WERI-Rb-1 (cell line): ENCODE results near the gene APBA1.

Experiments used
- DNase-seq: peaks from one replicate; pipeline ENCODE4 v3.0.0-alpha.2; 2020
- H3K27ac ChIP-seq: fragments of 250-450 bp; sonication (Bioruptor Pico); 2 replicates; pipeline ENCODE4 v1.5.1; 2020; ENCODE audit warnings: mild to moderate bottlenecking, moderate library complexity
- H3K27me3 ChIP-seq: fragments of 250-450 bp; sonication (Bioruptor Pico); 2 replicates; pipeline ENCODE4 v1.5.1; 2021; ENCODE audit warnings: mild to moderate bottlenecking, low read depth, moderate library complexity; ENCODE audit not compliant: insufficient read depth, severe bottlenecking
- H3K36me3 ChIP-seq: fragments of 250-450 bp; sonication (Bioruptor Pico); 2 replicates; pipeline ENCODE4 v1.5.1; 2020; ENCODE audit warnings: mild to moderate bottlenecking, moderate library complexity
- H3K4me3 ChIP-seq: 2 replicates; pipeline ENCODE4 v1.5.1; 2011; ENCODE audit warnings: low read depth, mild to moderate bottlenecking, control low read depth, low read length
- H3K9me3 ChIP-seq: fragments of 250-450 bp; sonication (Bioruptor Pico); 2 replicates; pipeline ENCODE4 v1.5.1; 2021; ENCODE audit warnings: mild to moderate bottlenecking, moderate library complexity; ENCODE audit not compliant: severe bottlenecking
- TF ChIP-seq, protein P1 (sequence below): IDR thresholded peaks from 2 replicates; pipeline ENCODE4 v1.5.1; 2011; ENCODE audit warnings: low read depth, mild to moderate bottlenecking, control low read depth, inconsistent platforms, low read length

The APBA1 gene

GRCh38 chr9:69397384-69398214 lies 274.6 kb downstream of the APBA1 start:
- Histone ChIP-seq H3K27ac (no peak overlapping the region), H3K4me3 (no peak overlapping the region), H3K36me3 (no peaks in the 10 kb centered on the region), H3K27me3 (no peaks in the 10 kb centered on the region), H3K9me3 (no peaks in the 10 kb centered on the region)
- TF ChIP-seq, protein P1, sequence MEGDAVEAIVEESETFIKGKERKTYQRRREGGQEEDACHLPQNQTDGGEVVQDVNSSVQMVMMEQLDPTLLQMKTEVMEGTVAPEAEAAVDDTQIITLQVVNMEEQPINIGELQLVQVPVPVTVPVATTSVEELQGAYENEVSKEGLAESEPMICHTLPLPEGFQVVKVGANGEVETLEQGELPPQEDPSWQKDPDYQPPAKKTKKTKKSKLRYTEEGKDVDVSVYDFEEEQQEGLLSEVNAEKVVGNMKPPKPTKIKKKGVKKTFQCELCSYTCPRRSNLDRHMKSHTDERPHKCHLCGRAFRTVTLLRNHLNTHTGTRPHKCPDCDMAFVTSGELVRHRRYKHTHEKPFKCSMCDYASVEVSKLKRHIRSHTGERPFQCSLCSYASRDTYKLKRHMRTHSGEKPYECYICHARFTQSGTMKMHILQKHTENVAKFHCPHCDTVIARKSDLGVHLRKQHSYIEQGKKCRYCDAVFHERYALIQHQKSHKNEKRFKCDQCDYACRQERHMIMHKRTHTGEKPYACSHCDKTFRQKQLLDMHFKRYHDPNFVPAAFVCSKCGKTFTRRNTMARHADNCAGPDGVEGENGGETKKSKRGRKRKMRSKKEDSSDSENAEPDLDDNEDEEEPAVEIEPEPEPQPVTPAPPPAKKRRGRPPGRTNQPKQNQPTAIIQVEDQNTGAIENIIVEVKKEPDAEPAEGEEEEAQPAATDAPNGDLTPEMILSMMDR, result no peak
- no peak for DNase-seq

DNA sequence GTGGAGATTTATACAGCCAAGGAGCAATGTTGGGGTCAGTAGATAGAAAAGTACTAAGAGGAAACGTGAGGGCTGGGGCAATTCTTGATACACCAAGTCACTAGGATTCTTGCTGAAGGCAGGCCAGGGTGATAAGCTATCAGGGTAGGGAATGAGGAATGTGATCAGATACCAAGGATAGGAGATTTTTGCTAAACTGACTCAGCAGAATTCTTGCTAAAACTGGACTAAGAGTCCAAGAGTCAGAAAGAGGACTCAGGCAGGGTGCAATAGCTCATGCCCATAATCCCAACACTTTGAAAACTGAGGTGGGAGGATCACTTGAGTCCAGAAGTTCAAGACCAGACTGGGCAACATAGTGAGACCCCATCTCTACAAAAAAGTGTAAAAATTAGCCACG lies 275.4 kb downstream of the APBA1 start:
- no peaks in the 10 kb centered on the region for H3K36me3 ChIP-seq
- H3K27ac ChIP-seq, result no peak overlapping the region
- H3K4me3 ChIP-seq, result no peak overlapping the region
- no peaks in the 10 kb centered on the region for H3K27me3 ChIP-seq
- DNase-seq, result no peak
- H3K9me3 ChIP-seq, result no peaks in the 10 kb centered on the region
- TF ChIP-seq, protein P1, result no peak

DNA sequence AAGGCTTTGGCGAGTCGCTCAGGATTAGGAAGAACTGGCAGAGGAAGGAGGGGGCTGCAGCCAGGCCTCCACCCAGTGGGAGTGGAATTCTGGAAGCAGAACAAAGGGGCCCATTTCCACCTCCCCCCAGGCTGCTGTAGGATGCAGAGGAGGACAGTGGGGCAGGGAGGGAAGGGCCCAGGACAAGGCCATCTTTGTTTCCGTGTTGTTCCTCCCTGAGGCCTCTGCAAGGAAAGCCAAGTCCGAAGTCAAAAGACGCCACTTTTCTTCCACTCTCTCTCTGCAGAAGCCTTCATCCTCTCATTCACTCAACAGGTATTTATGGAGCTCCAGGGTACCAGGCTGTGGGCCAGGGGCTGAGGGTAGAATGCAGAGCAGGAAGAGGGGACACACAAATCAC lies 276.5 kb downstream of the APBA1 start:
- TF ChIP-seq, protein P1, result no peak
- no peak for DNase-seq
- no peak overlapping the region for H3K27ac ChIP-seq

DNA sequence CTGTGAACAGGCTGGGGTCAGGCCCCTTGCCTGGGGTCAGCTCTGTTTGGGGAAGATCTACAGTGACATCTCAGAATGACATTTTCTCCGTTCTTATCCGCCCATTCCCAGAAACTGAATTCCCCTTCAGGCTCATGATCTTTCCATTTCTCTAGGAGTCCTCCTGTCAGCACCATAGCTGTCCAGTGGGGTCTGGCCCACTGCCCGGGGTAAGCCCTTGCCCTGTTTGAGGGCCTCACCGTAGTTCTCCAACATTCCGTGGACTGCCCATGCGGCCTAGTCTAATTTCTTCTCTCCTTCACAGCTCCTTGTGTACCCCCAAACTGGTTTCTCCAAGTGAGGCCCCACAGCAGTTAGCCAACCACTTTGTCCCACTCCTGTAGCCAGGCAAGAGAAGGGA lies 278.7 kb downstream of the APBA1 start:
- Histone ChIP-seq H3K36me3 (no peaks in the 10 kb centered on the region), H3K4me3 (no peak overlapping the region), H3K9me3 (no peaks in the 10 kb centered on the region), H3K27me3 (no peaks in the 10 kb centered on the region), H3K27ac (no peak overlapping the region)
- TF ChIP-seq, protein P1, result no peak
- DNase-seq, result no peak

More for the DNA sequence above, 276.5 kb downstream of the APBA1 start:
- H3K4me3 ChIP-seq, result no peak overlapping the region
- no peaks in the 10 kb centered on the region for H3K36me3 ChIP-seq
- H3K27me3 ChIP-seq, result no peaks in the 10 kb centered on the region
- H3K9me3 ChIP-seq, result no peaks in the 10 kb centered on the region

DNA sequence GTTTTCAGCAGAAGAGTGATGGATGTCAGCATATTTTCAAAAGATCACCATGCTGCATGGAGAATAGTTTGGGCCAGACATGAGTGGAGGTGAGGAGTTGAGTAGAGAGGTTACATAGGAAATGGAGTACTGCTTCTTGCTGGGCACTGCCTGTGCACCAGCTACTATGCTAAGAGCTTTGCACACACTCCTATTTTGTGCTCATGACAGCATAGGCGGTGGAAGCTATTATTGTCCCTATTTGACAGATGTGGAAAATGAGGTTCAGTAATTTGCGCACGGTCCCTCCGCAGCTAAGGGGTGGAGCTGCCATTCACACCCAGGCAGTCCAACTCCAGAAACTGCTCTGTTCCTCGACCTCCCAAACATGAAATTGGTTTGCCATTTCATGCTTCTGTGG lies 279.3 kb downstream of the APBA1 start:
- no peak for DNase-seq
- no peak overlapping the region for H3K4me3 ChIP-seq
- H3K27me3 ChIP-seq, result no peaks in the 10 kb centered on the region
- TF ChIP-seq, protein P1, result no peak
- H3K36me3 ChIP-seq, result no peaks in the 10 kb centered on the region
- H3K9me3 ChIP-seq, result no peaks in the 10 kb centered on the region
- H3K27ac ChIP-seq, result no peak overlapping the region

- Histone ChIP-seq H3K9me3 (no peaks in the 10 kb centered on the region), H3K36me3 (no peaks in the 10 kb centered on the region), H3K27me3 (no peaks in the 10 kb centered on the region), H3K27ac (no peak overlapping the region), H3K4me3 (no peak overlapping the region)
- DNase-seq, result no peak
- TF ChIP-seq, protein P1, result no peak
Observed at GRCh38 chr9:69391946-69392345, 280.2 kb downstream of the APBA1 start.
